Neutrophil (primary cell): ENCODE measurements around the gene STK32C.

Experiments used
- H3K27ac ChIP-seq: fragments of 200-600 bp; sonication (generic); 2 replicates; pipeline ENCODE4 v1.5.1; 2016; ENCODE audit warnings: mild to moderate bottlenecking, moderate library complexity
- H3K27me3 ChIP-seq: fragments of 200-600 bp; sonication (generic); 2 replicates; pipeline ENCODE4 v1.6.0; 2016; ENCODE audit warnings: mild to moderate bottlenecking
- H3K36me3 ChIP-seq: fragments of 200-600 bp; sonication (generic); 2 replicates; pipeline ENCODE4 v1.5.1; 2017
- H3K4me1 ChIP-seq, 2 experiments: fragments of 200-600 bp in 1 of 2; sonication (generic) in 1 of 2; 1 replicate in 1 of 2; 2 replicates in 1 of 2; pipeline versions ENCODE4 v1.5.1 to v1.6.1; 2013 to 2016; ENCODE audit warnings: low read depth in 1 of 2, low read length in 1 of 2, mild to moderate bottlenecking in 1 of 2, moderate library complexity in 1 of 2; ENCODE audit not compliant: control insufficient read depth in 1 of 2, insufficient read depth in 1 of 2
- H3K4me3 ChIP-seq, 2 experiments: fragments of 200-600 bp in 1 of 2; sonication (generic) in 1 of 2; 1 replicate in 1 of 2; 2 replicates in 1 of 2; pipeline ENCODE4 v1.5.1; 2013 to 2016; ENCODE audit warnings: low read depth in 1 of 2, low read length in 1 of 2, mild to moderate bottlenecking in 1 of 2, moderate library complexity in 1 of 2
- H3K9me3 ChIP-seq: fragments of 200-600 bp; sonication (generic); 2 replicates; pipeline ENCODE4 v1.5.1; 2016
- TF ChIP-seq, protein P1 (sequence below): fragments of 200-600 bp; sonication (generic); IDR thresholded peaks from 2 replicates; pipeline ENCODE4 v1.5.1; 2016; ENCODE audit warnings: antibody characterized with exemption

Gene STK32C

DNA sequence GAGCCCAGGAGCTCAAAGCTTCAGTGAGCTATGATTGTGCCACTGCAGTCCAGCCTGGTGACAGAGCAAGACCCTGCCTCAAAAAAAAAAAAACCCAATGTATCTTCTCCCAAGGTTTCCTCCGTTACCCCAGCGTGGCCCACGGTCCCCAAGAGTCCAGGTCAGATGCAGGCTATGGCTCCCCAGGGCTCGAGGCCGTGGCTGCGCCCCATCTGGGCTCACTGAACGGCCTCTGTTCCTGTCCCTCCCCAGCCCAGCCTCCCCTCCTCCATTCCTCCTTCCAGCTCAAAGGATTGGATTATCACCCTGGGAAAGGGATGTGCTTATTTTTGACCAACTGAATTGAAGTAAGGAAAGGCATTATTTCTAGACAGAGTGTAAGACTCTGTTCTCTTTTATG lies 31.0 kb downstream of the STK32C start:
- H3K36me3 ChIP-seq: no peaks in the 10 kb centered on the region
- no peak overlapping the region for H3K27ac ChIP-seq
- no peaks in the 10 kb centered on the region for H3K4me1 ChIP-seq
- TF ChIP-seq, protein P1, sequence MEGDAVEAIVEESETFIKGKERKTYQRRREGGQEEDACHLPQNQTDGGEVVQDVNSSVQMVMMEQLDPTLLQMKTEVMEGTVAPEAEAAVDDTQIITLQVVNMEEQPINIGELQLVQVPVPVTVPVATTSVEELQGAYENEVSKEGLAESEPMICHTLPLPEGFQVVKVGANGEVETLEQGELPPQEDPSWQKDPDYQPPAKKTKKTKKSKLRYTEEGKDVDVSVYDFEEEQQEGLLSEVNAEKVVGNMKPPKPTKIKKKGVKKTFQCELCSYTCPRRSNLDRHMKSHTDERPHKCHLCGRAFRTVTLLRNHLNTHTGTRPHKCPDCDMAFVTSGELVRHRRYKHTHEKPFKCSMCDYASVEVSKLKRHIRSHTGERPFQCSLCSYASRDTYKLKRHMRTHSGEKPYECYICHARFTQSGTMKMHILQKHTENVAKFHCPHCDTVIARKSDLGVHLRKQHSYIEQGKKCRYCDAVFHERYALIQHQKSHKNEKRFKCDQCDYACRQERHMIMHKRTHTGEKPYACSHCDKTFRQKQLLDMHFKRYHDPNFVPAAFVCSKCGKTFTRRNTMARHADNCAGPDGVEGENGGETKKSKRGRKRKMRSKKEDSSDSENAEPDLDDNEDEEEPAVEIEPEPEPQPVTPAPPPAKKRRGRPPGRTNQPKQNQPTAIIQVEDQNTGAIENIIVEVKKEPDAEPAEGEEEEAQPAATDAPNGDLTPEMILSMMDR: no peak
- H3K4me3 ChIP-seq: no peak overlapping the region
- H3K27me3 ChIP-seq: no peaks in the 10 kb centered on the region
- no peaks in the 10 kb centered on the region for H3K9me3 ChIP-seq

DNA sequence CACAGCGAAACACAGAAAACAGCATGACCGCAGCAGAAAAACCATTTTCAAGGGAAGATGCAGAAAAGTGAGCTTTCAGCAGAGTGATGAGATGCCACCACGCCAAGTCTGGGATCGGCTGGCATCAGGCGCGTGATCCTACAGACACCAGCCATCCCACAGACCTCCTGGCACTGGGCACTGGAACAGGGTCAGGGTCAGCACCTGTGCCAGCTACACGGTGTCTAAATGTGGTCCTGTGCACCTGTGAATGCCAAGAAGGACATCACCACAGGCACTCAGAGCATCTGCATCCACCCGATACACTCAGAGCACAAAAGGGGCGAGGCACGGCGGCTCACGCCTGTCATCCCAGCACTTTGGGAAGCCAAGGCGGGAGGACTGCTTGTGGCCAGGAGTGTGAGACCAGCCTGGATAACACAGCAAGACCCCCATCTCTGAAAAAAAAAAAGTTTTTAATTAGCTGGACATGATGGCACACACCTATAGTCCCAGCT lies 31.5 kb downstream of the STK32C start:
- TF ChIP-seq, protein P1: no peak
- H3K27me3 ChIP-seq: no peaks in the 10 kb centered on the region
- no peaks in the 10 kb centered on the region for H3K9me3 ChIP-seq
- no peak overlapping the region for H3K4me3 ChIP-seq
- no peaks in the 10 kb centered on the region for H3K36me3 ChIP-seq
- H3K27ac ChIP-seq: no peak overlapping the region
- no peaks in the 10 kb centered on the region for H3K4me1 ChIP-seq

DNA sequence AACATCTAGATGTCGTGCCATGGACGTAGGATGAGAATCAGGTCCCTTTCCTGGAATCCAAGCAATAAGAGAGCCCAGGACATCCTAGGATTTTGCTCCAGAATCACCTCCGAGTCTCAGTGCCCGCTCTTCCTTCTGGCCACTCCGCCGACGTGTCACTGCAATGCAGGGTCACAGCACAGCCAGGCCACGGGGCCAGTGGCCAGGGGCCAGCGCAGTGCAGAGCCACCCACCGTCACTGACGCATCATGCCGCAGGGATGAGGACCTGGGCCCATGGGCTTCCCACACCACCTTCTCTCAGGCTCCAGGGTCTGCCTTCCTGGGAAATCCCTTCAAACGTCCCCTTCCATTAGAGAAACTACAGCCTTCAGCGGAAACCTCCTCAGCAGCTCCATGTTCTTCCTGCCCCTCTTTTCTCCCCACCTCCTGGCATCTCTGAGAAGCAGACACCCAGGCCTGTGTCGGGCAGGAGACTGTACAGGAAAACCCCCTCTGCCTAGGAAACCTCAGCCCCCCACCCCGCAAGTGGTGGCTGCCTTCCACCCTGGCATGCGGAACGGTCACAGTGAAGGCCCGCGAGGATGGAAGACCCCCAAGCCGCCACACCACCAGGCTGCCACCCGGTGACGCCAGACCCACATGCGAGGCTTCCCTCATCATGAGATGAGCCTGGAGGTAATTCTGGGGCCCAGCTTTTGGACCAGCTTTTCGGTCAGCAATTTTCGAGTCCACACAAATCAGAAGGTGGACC lies 32.1 kb downstream of the STK32C start:
- H3K4me3 ChIP-seq: no peak overlapping the region
- TF ChIP-seq, protein P1: no peak
- H3K27me3 ChIP-seq: no peaks in the 10 kb centered on the region
- H3K9me3 ChIP-seq: no peaks in the 10 kb centered on the region
- no peaks in the 10 kb centered on the region for H3K36me3 ChIP-seq
- no peaks in the 10 kb centered on the region for H3K4me1 ChIP-seq
- H3K27ac ChIP-seq: no peak overlapping the region

DNA sequence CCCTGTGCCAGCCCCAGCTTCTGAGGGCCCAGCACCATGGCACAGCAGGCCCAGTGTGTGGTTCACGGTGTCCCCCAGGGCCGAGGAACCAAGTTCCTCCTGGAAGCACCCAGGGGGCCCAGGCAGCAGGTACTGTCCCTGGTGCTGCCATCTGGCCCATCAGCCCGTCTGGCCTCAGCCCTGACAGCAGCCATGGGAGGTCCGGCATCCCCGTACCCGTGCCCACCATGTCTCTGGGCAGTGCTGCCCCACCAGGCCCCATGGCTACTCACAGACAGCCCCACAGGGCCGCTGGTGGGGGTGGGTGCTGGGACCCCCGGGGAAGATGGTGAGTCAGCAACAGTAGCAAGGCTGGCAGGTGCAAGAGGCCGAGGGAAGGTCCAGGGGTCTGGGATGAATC lies 32.8 kb downstream of the STK32C start:
- TF ChIP-seq, protein P1: no peak
- H3K4me1 ChIP-seq: no peaks in the 10 kb centered on the region
- H3K27ac ChIP-seq: no peak overlapping the region
- no peaks in the 10 kb centered on the region for H3K36me3 ChIP-seq
- no peaks in the 10 kb centered on the region for H3K27me3 ChIP-seq
- H3K9me3 ChIP-seq: no peaks in the 10 kb centered on the region
- H3K4me3 ChIP-seq: no peak overlapping the region

DNA sequence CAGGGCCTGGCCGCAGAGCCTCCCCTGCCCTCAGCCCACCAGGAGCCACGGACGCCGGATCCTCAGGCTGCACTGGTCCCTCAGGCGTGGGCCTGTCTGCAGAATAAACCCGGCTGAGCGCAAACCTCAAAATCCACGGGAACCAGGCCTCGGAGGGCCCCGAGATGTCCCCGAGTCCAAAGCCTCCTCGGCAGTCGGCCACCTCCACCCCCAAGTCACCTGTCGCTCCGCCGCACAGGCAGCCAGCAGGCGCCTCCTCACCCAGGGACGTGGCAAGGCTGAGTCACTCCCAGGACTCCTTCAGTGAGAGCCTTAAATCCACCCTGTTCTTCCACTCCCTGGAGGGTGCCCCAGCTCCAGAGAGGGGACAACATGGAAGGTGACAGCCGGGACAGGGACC lies 33.2 kb downstream of the STK32C start:
- Histone ChIP-seq H3K36me3 (no peaks in the 10 kb centered on the region), H3K4me3 (no peak overlapping the region), H3K9me3 (no peaks in the 10 kb centered on the region), H3K27ac (no peak overlapping the region), H3K27me3 (no peaks in the 10 kb centered on the region), H3K4me1 (no peaks in the 10 kb centered on the region)
- TF ChIP-seq, protein P1: no peak
